HG03571 (cell line): ENCODE data around the gene ZFHX3.
A peak's percentile ranks its signal among the peaks of the same experiment; 100 is the strongest.

Experiments
- ATAC-seq: cut with Tn5 transposase; IDR thresholded peaks from one replicate; pipeline ENCODE4 v1.9.1; 2021; ENCODE audit not compliant: unreplicated experiment

ZFHX3 gene

GRCh38 chr16:73057291-73058210 is 9.6 kb upstream of the ZFHX3 start:
- ATAC-seq: peak; percentile 49

GRCh38 chr16:73056921-73057290 is 9.0 kb upstream of the ZFHX3 start:
- ATAC-seq: no peak

GRCh38 chr16:73056448-73056847 is 8.5 kb upstream of the ZFHX3 start:
- ATAC-seq: no peak

- no peak for ATAC-seq
Measured at GRCh38 chr16:73054813-73055482, 7.0 kb upstream of the ZFHX3 start.

- ATAC-seq: no peak
Measured at GRCh38 chr16:73054498-73054812, 6.5 kb upstream of the ZFHX3 start.

DNA sequence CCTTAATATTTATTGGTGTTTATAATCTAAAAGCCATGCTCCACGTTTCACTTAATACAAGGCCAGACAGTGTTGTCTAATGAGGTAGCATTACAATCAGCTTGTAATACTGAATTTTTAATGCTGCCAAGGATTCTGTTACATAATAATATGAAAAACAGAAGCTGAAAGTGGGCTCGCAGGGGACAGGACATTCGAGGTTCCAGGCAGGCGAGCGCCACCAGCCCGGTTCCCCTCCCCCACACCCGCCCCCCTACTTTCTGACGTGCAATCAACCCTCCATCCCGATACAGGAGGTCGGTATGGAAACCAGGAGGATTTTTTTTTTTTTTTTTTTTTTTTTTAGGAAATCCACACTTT is 6.2 kb upstream of the ZFHX3 start:
- ATAC-seq: no peak

DNA sequence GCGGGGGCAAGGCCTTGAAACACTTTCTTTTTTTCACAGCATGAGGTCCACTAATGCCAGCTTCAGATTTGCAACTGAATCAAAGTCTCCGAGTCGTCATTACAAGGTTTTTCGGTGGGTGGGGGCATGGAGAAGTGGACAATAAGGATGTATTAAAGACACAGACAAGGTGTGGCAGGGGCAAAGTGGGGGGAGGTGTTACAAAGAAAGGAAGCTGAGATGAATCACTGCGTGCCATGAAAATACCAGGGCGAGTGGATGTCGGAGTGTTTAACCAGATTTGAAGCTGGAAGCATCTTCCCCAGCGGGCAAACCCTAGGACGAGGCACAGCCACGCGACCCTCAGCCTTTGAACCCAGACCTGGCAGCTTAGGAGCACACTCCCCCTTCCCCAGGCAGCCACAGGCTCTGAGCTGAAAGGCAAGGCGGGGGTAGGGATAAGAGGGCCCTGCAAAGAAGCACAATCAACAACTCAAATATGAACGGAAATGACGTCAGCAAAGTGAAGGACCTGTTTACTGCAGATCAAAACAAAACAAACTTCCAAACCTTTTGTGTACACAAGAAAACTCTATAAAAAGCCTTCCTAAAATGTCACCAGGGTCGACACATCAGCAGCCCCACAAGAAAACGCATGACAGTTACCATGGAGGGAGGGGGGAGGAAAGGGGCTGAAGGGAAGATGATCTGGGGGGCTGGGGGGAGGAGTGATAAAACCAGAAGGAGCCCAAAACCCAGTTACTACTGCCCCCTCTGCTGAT is 5.6 kb upstream of the ZFHX3 start:
- ATAC-seq: no peak

- ATAC-seq: no peak
Measured at GRCh38 chr16:73053038-73053363, 5.1 kb upstream of the ZFHX3 start.

DNA sequence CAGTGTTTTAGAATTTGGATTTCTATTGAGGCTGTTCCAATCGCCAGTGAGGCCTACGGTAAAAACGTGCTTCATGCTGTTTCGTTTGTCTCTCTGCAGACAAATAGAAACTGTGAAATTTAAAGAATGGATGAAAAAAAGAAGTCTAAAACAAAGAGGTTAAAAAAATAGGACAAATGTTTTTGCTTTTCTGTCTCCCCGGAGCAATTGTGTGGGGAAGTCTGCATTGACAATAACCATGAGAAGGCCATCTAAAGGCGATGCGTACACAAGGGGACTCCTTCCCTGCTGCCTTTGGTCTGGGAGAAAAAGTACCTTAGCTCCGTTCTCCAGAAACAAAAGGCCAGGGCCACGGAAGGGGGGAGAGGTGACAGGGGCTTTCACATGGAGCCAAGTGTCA is 4.6 kb upstream of the ZFHX3 start:
- no peak for ATAC-seq

DNA sequence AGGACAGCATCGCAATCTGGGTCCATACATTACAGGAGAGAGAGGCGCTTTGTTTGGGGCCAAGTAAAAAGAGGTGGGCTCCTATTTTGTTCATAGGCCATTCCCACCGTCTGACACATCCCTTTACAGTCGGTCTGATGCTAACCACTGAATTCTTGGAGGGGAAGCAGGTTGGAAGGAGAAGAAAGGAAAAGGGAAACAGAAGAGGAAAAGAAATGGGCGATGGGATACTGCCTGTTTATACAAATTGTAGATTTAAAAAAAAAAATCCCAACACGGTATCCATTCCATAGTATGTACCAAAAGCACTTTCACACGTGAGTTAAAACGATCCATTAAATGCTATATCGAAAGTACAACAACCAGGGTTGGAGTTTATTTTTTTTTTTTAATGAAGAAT is 4.0 kb upstream of the ZFHX3 start:
- ATAC-seq: no peak

GRCh38 chr16:73051226-73051625 is 3.3 kb upstream of the ZFHX3 start:
- ATAC-seq: no peak

DNA sequence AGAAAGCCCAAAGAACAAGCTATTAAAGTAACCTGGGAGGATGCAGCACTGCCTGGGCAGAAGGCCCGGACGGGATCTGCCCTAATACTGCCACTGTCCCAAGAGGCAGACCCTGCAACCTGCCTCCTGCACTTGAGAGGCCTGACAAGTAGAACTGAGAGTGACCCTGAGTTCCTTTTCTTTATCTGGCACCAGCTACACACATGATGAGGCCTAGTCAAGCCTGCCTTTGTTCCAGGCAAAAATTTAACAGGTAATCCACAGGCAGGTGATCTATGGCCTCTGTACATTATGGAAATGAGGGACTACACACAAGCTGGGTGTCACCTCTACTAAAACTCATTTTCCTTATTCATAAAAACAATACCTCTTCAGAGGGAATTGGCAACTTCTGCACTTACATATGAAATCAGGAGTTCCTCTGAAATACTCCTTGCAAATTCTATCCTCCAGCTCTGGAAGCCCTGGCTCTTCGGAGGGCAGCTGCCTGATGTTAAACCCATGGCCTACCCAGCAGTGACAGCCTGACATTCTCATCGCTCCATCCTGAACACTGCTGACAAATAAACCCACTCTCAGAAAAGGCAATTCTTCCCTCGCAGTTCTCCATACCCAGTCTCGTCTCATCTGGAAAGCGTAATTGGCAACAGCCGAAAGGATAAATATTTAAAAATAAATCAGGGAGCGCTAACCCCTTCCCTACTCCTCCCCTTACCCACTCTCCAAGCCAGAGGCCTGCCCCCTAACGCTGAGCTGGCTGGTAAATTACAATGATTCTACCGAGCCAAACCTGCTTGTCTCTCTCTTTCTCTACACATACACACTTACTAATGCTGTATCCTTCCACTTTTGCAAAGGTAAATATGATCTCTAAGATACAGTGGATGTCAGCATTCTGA is 2.5 kb upstream of the ZFHX3 start:
- no peak for ATAC-seq

GRCh38 chr16:73049511-73049910 is 1.6 kb upstream of the ZFHX3 start:
- no peak for ATAC-seq

DNA sequence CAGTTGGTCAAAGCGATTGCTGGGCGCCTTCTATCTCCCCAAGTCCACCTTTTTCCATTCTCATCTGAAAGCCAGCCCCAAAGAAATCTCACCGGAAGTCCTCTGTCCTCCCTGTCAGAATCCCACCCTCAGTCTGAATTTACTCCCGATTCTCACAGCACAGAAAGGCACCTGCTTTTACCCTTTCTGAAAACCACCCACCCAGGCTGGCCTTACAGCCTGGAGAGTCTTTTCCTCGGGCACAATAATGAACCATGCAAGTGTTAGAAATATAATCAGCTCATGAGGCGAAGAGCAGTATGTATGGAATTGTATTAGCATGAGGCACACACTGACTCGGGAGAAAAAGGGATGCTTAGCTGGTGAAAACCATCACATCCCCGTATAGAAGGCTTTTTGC is 1.2 kb upstream of the ZFHX3 start:
- ATAC-seq: no peak

DNA sequence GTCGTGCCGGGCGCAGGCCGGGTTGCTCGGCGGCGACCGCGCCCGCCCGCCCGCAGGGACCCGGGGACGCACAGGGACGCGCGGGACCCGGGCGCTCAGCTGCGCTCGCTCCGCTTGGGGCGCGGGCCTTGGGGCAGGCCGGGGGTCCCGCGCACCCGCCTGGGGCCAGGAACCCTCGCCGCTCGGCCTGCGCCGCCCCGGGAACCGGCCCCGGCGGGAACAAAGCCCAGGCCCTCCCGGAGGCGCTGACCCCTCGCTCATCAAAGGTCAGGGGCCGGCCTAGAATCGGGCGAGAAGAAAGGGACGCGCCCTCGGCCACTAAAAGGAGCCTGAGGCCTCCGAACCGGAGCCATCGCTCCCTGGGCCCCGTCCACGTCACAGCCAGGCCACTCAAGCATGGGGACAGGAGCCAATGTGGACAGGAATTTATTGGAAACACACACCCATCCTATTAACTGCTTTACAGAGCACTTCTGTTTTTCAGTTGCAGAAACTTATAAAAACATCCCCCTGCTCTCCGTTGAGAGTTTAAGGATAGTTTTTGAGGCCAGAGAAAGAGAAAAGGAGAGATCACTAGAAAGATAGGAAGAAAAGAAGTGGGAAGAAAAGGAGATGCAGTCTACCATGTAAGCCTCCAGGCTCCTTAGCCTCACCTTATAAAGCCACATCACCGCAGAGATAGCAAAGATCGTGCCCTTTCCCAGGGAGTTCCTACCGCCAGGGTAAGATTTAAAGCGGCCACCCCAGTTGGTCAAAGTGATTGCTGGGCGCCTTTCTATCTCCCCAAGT is 558 bp upstream of the ZFHX3 start:
- ATAC-seq: peak; percentile 10

DNA sequence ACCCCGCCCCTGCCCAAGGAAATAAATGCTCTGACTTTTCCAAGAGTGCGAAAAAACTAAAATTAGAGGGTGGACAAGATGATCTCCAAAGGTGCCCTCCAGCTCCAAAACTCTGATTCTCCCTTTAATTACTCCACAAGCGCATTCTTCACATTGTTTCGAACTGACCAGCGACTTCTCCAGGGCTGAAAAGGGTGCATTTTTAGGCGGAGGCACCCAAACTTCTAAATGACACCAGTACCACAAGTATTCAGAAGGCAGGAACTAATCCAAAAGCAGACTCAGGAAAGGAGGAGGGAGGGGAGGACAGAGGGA is 750 bp downstream of the ZFHX3 start:
- ATAC-seq: no peak

DNA sequence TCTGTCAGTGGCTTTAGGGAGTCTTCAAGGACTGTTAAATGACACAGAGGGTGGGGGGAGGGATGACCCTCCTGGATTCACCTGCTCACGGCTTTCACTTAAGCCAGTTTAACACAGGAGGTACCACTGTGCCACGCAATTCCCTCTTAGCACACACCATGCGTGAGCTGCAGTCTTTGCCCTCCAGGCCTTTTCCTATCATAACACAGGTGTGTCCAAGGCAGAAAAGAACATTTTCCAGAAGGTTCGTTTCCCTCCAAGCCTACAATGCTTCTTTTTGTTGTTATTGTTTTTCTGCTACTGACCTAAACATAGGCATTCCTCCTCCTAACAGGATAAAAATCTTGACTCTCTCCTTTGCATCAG is 1.1 kb downstream of the ZFHX3 start:
- ATAC-seq: no peak

GRCh38 chr16:73046202-73046848 is 1.6 kb downstream of the ZFHX3 start:
- ATAC-seq: no peak

- no peak for ATAC-seq
Measured at GRCh38 chr16:73043828-73044467, 4.0 kb downstream of the ZFHX3 start.

- no peak for ATAC-seq
Measured at GRCh38 chr16:73042807-73043206, 5.1 kb downstream of the ZFHX3 start.
